Breast epithelium (tissue), 3 donors: Measurements from ENCODE around the gene U2SURP.
"Not testable (repeated sequence)": the region's sequence is repeated elsewhere in the genome, so short reads cannot be mapped to it uniquely, and the experiment has no call there.

Experiments used
- CTCF ChIP-seq, 3 donors: fragments of 450-650 bp; IDR thresholded peaks; one replicate each; pipeline ENCODE4 v1.5.1; 2016 to 2017; ENCODE audit warnings: antibody characterized with exemption in 3 of 3, mild to moderate bottlenecking in 3 of 3, moderate library complexity in 3 of 3
- POLR2A ChIP-seq: fragments of 450-650 bp; IDR thresholded peaks from one replicate; pipeline ENCODE4 v1.6.1; 2016; ENCODE audit warnings: antibody characterized with exemption, mild to moderate bottlenecking, moderate library complexity
- POLR2AphosphoS5 ChIP-seq, 3 donors: sonication (generic); formaldehyde crosslinking; IDR thresholded peaks; one replicate each; pipeline ENCODE4 v1.6.1; 2017; ENCODE audit warnings: antibody characterized with exemption in 3 of 3

GRCh38 chr3:143031796-143032387 lies 30.5 kb downstream of the U2SURP start:
- TF ChIP-seq CTCF (IDR thresholded peaks at IDR 0.05); POLR2AphosphoS5 (IDR thresholded peaks at IDR 0.05); POLR2A: not testable (repeated sequence)
